MCF 10A (cell line): ENCODE measurements around the gene CGB3. TPM values are rescaled to one million over a fixed set of nuclear protein-coding genes. Genes with fewer than 3 reads are reported as not detected.
A peak's percentile ranks its signal among the peaks of the same experiment; 100 is the strongest.
"Not testable (repeated sequence)": the region's sequence is repeated elsewhere in the genome, so short reads cannot be mapped to it uniquely, and the experiment has no call there.

Experiments
- BruUV-seq: library from RNA; stranded (reverse); fragments of 400-500 nt; replicated peaks from 2 replicates; lab custom pipeline; 2021; lab: Mats Ljungman, UMichigan
- CTCF ChIA-PET: fragments of 300-600 bp; sonication (Branson Sonifier 250); formaldehyde crosslinking; extraction: SDS; loops from one replicate; lab custom pipeline; 2021; ENCODE audit warnings: antibody characterized with exemption, inconsistent platforms; lab: Yijun Ruan, JAX
- POLR2A ChIA-PET: fragments of 300-600, 350-650 bp; sonication (Branson Sonifier 250); formaldehyde crosslinking; extraction: SDS; loops from one replicate; lab custom pipeline; 2020; ENCODE audit warnings: antibody characterized with exemption, inconsistent platforms; lab: Yijun Ruan, JAX
- DNase-seq: peaks from one replicate; pipeline ENCODE4 v3.0.0-alpha.2; 2018; ENCODE audit not compliant: unreplicated experiment
- H3K27ac Mint-ChIP-seq: one replicate; pipeline ENCODE4 v1.8.0; 2022; ENCODE audit warnings: mild to moderate bottlenecking, low read depth, mixed read lengths; ENCODE audit not compliant: unreplicated experiment
- H3K27me3 Mint-ChIP-seq: one replicate; pipeline ENCODE4 v1.8.0; 2022; ENCODE audit warnings: mixed read lengths; ENCODE audit not compliant: insufficient read depth, unreplicated experiment
- H3K36me3 Mint-ChIP-seq: one replicate; pipeline ENCODE4 v1.8.0; 2022; ENCODE audit warnings: mild to moderate bottlenecking, moderate library complexity, mixed read lengths; ENCODE audit not compliant: insufficient read depth, unreplicated experiment
- H3K4me1 Mint-ChIP-seq: one replicate; pipeline ENCODE4 v1.8.0; 2022; ENCODE audit warnings: mixed read lengths; ENCODE audit not compliant: insufficient read depth, unreplicated experiment
- H3K4me3 Mint-ChIP-seq: one replicate; pipeline ENCODE4 v1.8.0; 2022; ENCODE audit warnings: mild to moderate bottlenecking, moderate library complexity, mixed read lengths; ENCODE audit not compliant: unreplicated experiment
- H3K9me3 Mint-ChIP-seq: one replicate; pipeline ENCODE4 v1.8.0; 2022; ENCODE audit warnings: mixed read lengths; ENCODE audit not compliant: unreplicated experiment
- intact Hi-C: fragments of 100-400 bp; cut with micrococcal nuclease; formaldehyde crosslinking; loops from 2 replicates; pipeline ENCODE4 v1.14.1; 2022
- total RNA-seq: library from RNA; stranded (reverse); gene quantifications from 2 replicates; pipeline ENCODE4 v1.2.3, GENCODE V29; 2022
- TF ChIP-seq, protein P1 (sequence below): fragments of 200-600 bp; IDR thresholded peaks from one replicate; pipeline ENCODE4 v1.8.0; 2022; ENCODE audit warnings: antibody characterized with exemption, mild to moderate bottlenecking; ENCODE audit not compliant: unreplicated experiment

Gene CGB3
- total RNA-seq, 1 experiment from 2014 or later = not detected

DNA sequence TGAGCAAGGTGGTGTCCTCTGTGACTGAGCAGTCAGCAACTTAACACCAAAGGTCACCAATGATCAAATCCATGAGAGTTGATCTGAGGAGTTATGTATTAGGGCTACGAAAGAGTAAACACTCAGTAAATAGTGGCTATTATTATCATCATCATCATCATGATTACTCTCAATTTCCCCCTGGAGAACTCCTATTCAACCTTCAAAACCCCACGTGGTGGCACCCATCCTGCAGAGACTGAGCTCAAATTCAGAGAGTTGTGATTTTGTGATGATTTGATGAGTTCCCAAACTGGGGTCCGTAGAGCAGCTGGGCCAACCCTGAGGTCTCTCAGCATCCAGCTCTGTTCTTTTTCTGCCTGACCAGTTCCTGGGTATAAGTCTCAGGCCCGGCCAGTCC, 25.7 kb upstream of the CGB3 start:
- H3K27me3 Mint-ChIP-seq, intact Hi-C loops, BruUV-seq, H3K4me1 Mint-ChIP-seq, H3K9me3 Mint-ChIP-seq, H3K36me3 Mint-ChIP-seq, CTCF ChIA-PET, H3K4me3 Mint-ChIP-seq, DNase-seq: not testable (repeated sequence)
- H3K27ac Mint-ChIP-seq = peak overlapping the region; percentile 89
- POLR2A ChIA-PET = interaction anchor here (0.6 to 1.0 kb wide), 3 partner anchors 8 to 57 kb away, joined by 3 to 5 read pairs (median 4); partner anchors contain the start of gene GYS1

GRCh38 chr19:49049011-49049410, 24.9 kb upstream of the CGB3 start, which contains the start of gene CGB8:
TSS of gene CGB8 (minus strand) at chr19:49049111. CDS start at chr19:49048739, 372 bp downstream.
- DNase-seq, BruUV-seq, CTCF ChIA-PET, H3K36me3 Mint-ChIP-seq, POLR2A ChIA-PET, H3K4me3 Mint-ChIP-seq, intact Hi-C loops, H3K9me3 Mint-ChIP-seq, H3K27me3 Mint-ChIP-seq, H3K27ac Mint-ChIP-seq, H3K4me1 Mint-ChIP-seq: not testable (repeated sequence)

DNA sequence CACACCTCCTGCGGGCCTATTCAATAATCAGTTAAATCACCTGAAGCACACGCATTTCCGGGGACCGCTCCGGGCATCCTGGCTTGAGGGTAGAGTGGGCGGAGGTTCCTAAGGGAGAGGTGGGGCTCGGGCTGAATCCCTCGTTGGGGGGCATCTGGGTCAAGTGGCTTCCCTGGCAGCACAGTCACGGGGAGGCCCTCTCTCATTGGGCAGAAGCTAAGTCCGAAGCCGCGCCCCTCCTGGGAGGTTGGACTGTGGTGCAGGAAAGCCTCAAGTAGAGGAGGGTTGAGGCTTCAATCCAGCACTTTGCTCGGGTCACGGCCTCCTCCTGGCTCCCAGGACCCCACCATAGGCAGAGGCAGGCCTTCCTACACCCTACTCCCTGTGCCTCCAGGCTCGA, 19.4 kb upstream of the CGB3 start, which contains the start of gene CGB5:
TSS of gene CGB5 (plus strand) at position 301 of the 400 bp plus-strand sequence. CDS start 362 bp downstream, outside the sequence.
- H3K27me3 Mint-ChIP-seq, BruUV-seq, intact Hi-C loops, H3K36me3 Mint-ChIP-seq, H3K9me3 Mint-ChIP-seq, DNase-seq, H3K4me3 Mint-ChIP-seq, CTCF ChIA-PET, H3K27ac Mint-ChIP-seq: not testable (repeated sequence)
- peaks cover 11% of the 10 kb centered on the region for H3K4me1 Mint-ChIP-seq
- POLR2A ChIA-PET = interaction anchor here (0.6 kb wide), 1 partner anchor 417 kb away, joined by 3 read pairs; no protein-coding TSS in a partner anchor

- DNase-seq, intact Hi-C loops, BruUV-seq, H3K9me3 Mint-ChIP-seq, CTCF ChIA-PET, H3K36me3 Mint-ChIP-seq, POLR2A ChIA-PET, H3K27ac Mint-ChIP-seq, H3K27me3 Mint-ChIP-seq, H3K4me3 Mint-ChIP-seq: not testable (repeated sequence)
- H3K4me1 Mint-ChIP-seq = peaks cover 12% of the 10 kb centered on the region
Observed at GRCh38 chr19:49042666-49043065, 18.5 kb upstream of the CGB3 start.

GRCh38 chr19:49042177-49042576, 18.0 kb upstream of the CGB3 start:
- CTCF ChIA-PET = no interaction called here
- no peaks in the 10 kb centered on the region for H3K9me3 Mint-ChIP-seq
- no peaks in the 10 kb centered on the region for H3K36me3 Mint-ChIP-seq
- H3K4me3 Mint-ChIP-seq = no peak overlapping the region
- TF ChIP-seq, protein P1, sequence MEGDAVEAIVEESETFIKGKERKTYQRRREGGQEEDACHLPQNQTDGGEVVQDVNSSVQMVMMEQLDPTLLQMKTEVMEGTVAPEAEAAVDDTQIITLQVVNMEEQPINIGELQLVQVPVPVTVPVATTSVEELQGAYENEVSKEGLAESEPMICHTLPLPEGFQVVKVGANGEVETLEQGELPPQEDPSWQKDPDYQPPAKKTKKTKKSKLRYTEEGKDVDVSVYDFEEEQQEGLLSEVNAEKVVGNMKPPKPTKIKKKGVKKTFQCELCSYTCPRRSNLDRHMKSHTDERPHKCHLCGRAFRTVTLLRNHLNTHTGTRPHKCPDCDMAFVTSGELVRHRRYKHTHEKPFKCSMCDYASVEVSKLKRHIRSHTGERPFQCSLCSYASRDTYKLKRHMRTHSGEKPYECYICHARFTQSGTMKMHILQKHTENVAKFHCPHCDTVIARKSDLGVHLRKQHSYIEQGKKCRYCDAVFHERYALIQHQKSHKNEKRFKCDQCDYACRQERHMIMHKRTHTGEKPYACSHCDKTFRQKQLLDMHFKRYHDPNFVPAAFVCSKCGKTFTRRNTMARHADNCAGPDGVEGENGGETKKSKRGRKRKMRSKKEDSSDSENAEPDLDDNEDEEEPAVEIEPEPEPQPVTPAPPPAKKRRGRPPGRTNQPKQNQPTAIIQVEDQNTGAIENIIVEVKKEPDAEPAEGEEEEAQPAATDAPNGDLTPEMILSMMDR = no peak
- POLR2A ChIA-PET = no interaction called here
- peaks cover 12% of the 10 kb centered on the region for H3K4me1 Mint-ChIP-seq
- BruUV-seq = no TSS peak
- intact Hi-C loops = no loop called here
- H3K27ac Mint-ChIP-seq = peak overlapping the region; percentile 84
- no peak for DNase-seq
- no peaks in the 10 kb centered on the region for H3K27me3 Mint-ChIP-seq

- BruUV-seq, H3K27ac Mint-ChIP-seq, POLR2A ChIA-PET, H3K9me3 Mint-ChIP-seq, H3K27me3 Mint-ChIP-seq, H3K4me3 Mint-ChIP-seq, H3K36me3 Mint-ChIP-seq, DNase-seq, intact Hi-C loops: not testable (repeated sequence)
- CTCF ChIA-PET = interaction anchor here (0.7 kb wide), 1 partner anchor 46 kb away, joined by 3 read pairs; the partner anchor contains the start of gene RUVBL2
- H3K4me1 Mint-ChIP-seq = peaks cover 12% of the 10 kb centered on the region
Observed at GRCh38 chr19:49039736-49040135, 15.6 kb upstream of the CGB3 start.

DNA sequence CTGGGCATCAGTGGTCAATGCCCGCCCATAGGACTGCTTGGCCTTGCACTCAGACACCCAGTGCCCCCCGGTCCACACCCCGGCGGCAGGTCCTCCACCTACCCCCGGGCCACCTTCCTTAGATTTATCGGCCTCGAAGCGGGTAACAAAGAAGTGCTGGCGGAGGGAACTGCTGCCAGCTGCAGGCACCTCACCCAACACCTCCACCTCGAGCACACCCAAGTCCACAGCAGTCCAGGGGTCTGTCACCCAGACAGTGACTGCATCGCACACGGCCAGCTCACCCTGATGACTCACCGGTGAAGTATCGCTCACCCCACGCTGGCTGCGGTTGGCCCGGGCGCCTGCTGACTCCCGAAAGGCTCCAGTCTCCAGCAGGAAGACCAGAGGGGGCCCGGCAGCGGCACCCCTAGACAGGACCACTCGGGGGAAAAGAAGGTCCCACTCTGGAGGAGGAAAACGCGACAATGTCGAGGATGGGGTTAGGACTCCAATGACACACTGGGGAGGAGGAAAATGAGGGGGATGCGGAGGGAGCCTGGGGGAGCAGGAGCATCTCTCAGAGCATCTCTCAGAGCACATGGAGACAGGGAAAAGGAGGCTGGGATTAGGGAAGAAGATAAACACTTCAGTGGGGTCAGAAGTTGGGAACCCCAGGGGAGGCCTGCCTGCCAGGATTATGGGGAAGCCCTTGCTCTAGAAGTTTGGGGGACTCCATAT, 14.6 kb upstream of the CGB3 start:
- BruUV-seq, H3K27me3 Mint-ChIP-seq, H3K4me3 Mint-ChIP-seq, CTCF ChIA-PET, POLR2A ChIA-PET, H3K27ac Mint-ChIP-seq, H3K36me3 Mint-ChIP-seq, intact Hi-C loops, H3K9me3 Mint-ChIP-seq: not testable (repeated sequence)
- DNase-seq = peak; percentile 68
- H3K4me1 Mint-ChIP-seq = peaks cover 12% of the 10 kb centered on the region

- CTCF ChIA-PET, H3K27me3 Mint-ChIP-seq, H3K27ac Mint-ChIP-seq, H3K4me3 Mint-ChIP-seq, DNase-seq, POLR2A ChIA-PET, H3K9me3 Mint-ChIP-seq, intact Hi-C loops, H3K36me3 Mint-ChIP-seq, BruUV-seq: not testable (repeated sequence)
- H3K4me1 Mint-ChIP-seq = peaks cover 12% of the 10 kb centered on the region
Observed at GRCh38 chr19:49038111-49038510, 14.0 kb upstream of the CGB3 start.
